ENCODE results near the gene C2.

DNA sequence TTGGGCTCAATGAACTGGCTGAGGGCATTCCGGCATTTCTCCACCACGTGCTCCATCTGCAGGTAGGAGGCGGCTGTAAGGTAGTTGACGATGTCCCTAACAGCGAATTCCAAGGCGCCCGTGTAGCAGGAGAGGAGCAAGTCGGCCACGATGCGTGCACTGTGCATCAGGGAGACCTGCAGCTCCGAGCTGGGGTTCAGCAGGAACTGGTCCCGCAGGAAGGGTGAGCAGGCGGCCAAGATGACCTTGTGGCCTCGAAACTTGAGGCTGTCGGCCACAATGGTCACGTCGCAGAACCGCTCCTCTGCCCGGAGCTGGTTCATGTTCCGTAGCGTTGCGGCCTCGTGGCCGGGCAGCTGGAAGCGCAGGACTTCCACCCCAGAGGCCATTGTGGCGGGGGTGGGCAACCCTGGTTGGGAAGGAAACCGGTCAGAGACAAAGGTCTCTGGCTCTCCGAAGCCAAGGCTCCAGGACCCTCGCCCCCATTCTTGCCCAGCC, 26.6 kb upstream of the C2 start:
- no peak for TF ChIP-seq EZH2 (IDR thresholded peaks at IDR 0.05)
- TF ChIP-seq POLR2AphosphoS5 (IDR thresholded peaks at IDR 0.05; ENCODE audit: borderline replicate concordance, low read depth, low read length) = peak; percentile 42; the same call in 1 of the 2 replicates
- no peak for TF ChIP-seq FOXP2 (optimal IDR thresholded peaks at IDR 0.05; ENCODE audit: control extremely low read depth, extremely low read length, insufficient read depth)

Data from SK-N-MC (cell line).